8988T (cell line): ENCODE results near the gene SIKE1.
"Not testable (repeated sequence)": the region's sequence is repeated elsewhere in the genome, so short reads cannot be mapped to it uniquely, and the experiment has no call there.

Experiments used
- DNase-seq: peaks from one replicate; pipeline ENCODE4 v3.0.0; 2011

SIKE1 gene

GRCh38 chr1:114780344-114781226 lies at the start of gene SIKE1:
Gene SIKE1, minus strand, starts transcription at chr1:114780685. Its CDS starts 78 bp downstream, at chr1:114780607.
- DNase-seq: peak; percentile 41

DNA sequence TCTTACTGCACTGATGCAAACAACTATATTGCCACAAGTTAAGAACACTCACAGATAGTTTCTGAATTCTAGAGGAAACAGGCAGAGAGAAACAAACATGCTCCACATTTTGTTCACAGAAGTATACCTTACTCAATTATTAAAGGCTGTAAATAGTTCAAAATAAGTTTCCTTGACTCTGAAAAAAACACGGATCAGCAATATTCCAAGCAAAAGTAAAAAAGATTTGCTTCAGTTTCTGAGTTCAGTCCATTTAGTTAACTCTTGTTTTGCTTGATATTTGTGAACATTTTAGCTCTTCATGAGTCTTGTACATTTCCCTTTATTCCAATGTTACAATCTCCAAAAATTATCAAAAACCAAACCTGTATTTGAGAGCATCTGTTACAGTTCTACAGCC lies 49.6 kb upstream of the SIKE1 start:
- not testable (repeated sequence) for DNase-seq

DNA sequence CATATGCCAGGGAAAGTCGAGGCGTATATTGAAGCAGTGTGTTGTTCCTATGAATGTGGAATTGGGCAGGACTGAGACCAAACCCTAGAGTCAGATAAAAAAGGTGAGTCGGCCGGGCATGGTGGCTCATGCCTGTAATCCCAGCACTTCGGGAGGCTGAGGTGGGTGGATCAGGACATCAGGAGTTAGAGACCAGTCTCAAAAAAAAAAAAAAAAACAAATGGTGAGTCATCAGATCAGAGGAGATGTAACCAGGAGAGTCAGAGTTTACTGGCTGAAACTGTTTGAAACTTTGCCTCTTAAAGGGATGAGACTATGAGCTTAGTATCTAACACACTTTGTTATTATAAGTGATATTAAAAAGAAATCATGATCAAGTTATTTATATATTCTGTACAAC lies 47.8 kb upstream of the SIKE1 start:
- no peak for DNase-seq

DNA sequence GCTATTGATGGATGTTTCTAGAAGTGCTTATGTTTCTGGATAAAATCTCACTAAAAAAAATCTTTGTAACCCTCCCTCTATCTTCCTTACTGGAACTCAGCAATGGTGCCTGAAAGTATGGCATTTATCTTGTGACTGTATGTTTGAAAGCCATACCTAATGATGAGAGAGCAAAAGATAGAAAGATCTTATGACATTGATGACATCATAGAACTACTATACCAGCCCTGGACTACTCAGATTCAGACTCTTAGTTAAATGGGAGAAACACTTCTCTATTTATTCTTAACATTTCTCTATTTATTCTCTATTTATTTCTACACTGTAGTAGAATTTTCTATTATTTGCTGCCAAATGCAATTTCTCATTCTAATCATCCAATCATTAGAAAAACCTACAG lies 41.5 kb upstream of the SIKE1 start:
- no peak for DNase-seq

GRCh38 chr1:114820392-114820791 lies 39.9 kb upstream of the SIKE1 start:
- DNase-seq: no peak

- DNase-seq: no peak
These were observed 39.4 kb upstream of the SIKE1 start for GRCh38 chr1:114819869-114820268.

DNA sequence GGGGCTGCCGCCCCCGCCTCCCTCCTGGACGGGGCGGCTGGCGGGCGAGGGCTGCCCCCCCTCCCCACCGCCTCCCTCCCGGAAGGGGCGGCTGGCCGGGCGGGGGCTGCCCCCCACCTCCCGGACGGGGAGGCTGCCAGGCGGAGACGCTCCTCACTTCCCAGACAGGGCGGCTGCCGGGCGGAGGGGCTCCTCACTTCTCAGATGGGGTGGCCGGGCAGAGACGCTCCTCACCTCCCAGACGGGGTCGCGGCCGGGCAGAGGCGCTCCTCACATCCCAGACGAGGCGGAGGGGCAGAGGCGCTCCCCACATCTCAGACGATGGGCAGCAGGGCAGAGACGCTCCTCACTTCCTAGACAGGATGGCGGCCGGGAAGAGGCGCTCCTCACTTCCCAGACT lies 24.0 kb upstream of the SIKE1 start:
- DNase-seq: not testable (repeated sequence)

DNA sequence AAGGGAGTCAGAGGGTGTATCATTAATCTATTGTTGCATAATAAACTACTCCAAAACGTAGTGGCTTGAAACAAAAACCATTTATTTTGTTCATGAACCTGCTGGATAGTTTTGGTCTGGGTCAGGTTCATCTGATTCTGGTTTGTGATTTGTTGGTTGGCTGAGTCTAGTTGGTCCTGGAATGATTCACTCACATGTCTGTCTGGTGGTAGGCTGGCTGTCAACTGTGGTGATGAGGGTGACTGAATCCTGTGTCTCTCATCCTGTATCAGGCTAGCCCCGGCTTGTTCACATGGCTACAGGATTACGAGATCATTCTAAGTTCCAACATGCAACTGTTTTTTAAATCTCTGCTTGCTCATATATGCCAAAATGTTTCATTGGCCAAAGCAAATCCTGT lies 22.5 kb upstream of the SIKE1 start:
- no peak for DNase-seq

GRCh38 chr1:114794038-114794437 lies 13.6 kb upstream of the SIKE1 start:
- no peak for DNase-seq

- not testable (repeated sequence) for DNase-seq
These were observed 10.1 kb upstream of the SIKE1 start for GRCh38 chr1:114790581-114790980.

DNA sequence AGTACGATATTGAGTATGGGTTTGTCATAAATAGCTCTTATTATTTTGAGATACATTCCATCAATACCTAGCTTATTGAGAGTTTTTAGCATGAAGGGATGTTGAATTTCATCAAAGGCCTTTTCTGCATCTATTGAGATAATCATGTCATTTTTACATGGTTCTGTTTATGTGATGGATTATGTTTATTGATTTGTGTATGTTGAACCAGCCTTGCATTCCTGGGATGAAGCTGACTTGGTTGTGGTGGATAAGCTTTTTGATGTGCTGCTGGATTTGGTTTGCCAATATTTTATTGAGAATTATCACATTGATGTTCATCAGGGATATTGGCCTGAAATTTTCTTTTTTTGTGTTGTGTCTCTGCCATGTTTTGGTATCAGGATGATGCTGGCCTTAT lies 6.0 kb upstream of the SIKE1 start:
- not testable (repeated sequence) for DNase-seq

DNA sequence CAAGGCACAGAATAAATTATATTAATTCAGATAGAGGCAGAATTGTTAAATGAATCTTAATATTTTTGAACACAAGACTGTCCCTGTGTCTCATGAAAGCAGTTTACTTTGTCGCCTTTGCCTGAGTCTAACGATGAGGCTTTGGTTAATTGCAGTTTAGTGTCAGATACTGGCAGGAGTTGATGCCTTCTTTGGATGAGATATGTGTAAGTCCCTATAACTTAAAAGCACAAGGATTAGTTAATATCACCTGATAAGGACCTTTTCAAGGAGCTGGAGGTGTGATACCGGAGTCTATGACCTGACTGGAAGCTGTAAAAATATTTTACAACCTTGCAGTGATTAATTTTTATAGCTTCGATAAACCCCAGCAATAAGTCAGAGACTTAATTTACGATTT lies 2.0 kb upstream of the SIKE1 start:
- no peak for DNase-seq

- no peak for DNase-seq
These were observed 763 bp downstream of the SIKE1 start for GRCh38 chr1:114779722-114780121.

- DNase-seq: not testable (repeated sequence)
These were observed 3.8 kb downstream of the SIKE1 start for GRCh38 chr1:114776726-114777125.

GRCh38 chr1:114771992-114772391 lies 8.5 kb downstream of the SIKE1 start:
- DNase-seq: no peak

DNA sequence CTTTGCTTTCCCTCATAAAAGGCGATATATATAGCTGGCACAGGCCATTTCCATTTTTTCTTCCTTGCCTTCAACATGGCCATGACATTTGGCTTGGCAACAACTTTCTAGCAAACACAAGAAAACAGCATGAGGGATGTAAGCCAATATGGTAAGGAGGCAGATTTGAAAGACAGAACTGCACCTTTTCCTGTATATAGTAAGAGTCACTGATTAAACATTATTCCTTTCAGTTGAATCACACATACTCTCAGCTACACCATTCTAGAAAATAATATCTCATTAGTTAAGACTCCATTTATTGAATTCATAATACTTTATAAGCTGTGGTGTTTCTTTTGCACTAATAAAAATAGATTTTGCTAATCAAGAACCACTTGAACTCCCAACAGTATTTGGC lies 9.5 kb downstream of the SIKE1 start:
- no peak for DNase-seq

- DNase-seq: no peak
These were observed 15.8 kb downstream of the SIKE1 start for GRCh38 chr1:114764689-114765088.

DNA sequence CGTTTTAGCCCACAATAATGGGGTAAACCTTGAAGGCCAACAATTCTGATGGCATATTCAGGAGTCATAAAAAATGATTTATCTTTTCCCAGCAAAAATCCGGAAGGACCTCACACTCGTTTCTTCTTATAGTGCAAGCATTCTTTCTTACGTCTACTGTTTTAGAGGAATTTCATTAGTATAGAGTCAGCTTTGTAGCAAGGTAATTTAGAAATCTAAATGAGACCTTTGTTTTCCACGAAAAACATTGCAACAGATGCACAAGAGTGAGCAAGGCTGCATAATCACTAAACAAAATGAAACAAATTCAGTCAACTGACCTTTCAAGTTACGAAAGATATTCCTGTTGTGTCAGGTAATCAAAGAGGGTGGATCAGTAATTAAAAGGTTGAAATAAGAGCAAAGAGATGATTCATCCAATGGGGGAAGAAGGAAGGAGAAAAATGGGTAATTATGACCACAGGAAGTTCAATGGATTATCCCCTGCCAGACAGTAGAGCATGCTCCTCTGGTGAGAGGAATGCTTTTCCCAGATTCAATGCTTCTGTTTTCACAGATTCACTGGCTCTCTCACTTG lies 22.1 kb downstream of the SIKE1 start:
- no peak for DNase-seq

DNA sequence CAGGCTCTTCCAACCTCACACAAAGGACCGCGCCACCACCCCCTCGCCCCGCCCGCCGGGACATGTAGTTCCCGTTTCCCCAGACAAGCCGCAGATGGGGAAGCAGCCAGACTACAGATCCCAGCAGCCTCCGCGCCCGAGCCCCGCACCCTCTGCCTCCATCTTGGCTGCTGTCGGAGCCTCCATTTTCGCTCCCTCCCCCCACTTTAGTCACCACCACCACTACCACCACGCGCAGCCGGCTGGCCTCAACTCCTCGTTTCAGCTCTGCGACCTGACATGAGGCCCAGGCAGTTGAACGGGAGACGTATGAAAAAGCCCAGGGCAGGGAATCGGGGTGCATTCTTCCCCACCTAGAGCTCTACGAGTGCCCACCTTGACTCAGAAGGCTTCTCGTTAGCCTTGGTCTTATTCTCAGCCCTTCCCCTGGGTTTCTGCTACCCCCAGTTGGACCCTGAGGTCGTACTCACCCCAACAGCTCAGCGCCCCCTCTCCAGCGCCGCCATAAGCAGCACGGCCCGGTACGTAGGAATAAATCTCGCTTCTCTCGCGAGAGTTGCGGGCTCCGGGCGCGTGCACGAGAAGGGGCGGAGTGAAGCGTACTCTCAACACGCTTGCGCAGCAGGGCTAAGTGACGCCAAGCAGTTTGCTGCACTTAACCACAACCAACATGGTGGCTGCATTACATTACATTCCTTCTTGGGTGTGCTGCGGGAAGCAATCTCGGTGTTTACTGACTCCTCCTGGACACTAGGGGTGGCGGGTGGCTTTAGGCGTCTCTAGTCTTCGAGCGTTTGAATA lies 22.8 kb downstream of the SIKE1 start, which contains the start of gene CSDE1:
TSS of gene CSDE1 (minus strand) at position 530 of the 801 bp plus-strand sequence. CDS start 18,094 bp downstream, outside the sequence.
- DNase-seq: peak; percentile 58

DNA sequence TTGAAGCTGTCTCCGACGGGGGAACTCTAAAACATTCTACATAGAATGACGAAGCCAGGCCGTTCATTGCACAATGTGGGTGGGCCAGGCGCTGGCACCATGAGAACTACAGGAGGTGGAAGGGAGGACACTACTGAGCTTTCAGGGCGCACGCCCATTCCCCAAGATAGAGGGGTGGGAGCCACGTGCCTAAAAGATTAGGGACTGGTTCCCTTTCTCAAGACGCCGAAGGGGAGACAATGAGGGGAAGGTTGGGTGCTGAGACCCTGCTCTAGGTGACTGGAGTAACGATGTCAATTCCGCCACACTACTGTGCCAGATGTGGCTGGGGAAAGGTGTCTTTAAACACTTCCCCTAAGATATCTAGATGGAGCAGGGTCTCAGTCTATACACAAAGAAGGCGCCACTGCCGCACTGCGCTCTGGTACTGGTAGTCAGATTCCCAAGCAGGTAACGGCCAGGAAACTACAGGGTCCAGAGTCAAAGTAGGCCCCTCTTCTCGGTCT lies 23.5 kb downstream of the SIKE1 start:
- DNase-seq: no peak

DNA sequence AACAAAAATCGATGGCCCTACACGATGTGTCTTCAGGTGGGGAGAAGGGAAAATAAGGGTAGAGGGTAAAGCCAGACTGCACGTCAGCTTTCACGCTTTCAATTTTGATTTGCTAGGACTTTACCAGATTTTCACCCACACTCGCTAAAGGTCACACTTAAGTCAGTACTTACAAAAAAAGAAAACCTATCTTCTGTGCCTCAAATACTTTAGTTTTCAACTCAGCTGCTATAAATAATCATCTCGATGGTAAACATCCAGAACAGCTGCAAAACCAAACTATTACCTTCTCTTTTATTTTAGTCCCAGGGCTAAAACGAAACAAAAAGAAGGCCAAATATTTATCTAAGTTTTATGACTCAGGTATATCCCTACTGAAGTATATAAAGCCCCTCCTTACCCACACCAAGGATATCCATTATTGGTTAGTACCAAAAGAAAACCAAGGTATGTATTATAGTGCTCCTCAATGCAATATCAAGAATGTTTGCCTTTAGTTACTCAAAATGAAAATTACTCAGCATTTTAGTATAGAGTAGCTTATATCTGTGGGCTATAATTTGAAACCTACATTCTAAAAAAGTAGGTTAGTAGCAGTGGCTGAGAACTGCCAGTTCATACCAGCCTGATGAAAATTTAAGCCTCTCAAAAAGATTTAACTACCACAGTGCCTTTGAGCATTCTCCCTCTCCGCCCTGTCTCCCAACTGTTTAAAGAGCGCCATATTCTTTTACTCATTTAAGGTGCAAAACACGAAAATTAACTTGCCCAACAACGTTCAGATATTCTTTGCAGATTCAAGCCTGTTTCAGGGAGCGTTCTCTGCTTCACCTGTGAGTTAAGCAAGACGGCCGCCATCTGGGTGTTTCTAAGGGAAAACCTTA lies 24.2 kb downstream of the SIKE1 start:
- no peak for DNase-seq
